K562 (cell line): Measurements from ENCODE around the gene CCR2. TPM values are rescaled to one million over a fixed set of nuclear protein-coding genes. Genes with fewer than 3 reads are reported as not detected.

ENCODE experiments used
- AFF4 ChIP-seq: sonication (generic); formaldehyde crosslinking; IDR thresholded peaks from 2 replicates; pipeline ENCODE4 v1.8.0; 2023; ENCODE audit warnings: mild to moderate bottlenecking, missing genetic modification reagents
- CTCF ChIP-seq, 3 experiments: IDR thresholded peaks in 2 of 3; conservative IDR thresholded peaks in 1 of 3; 2 replicates each; pipeline ENCODE4 v1.5.1; 2011 to 2012; ENCODE audit warnings: low read length in 3 of 3, mild to moderate bottlenecking in 3 of 3, control low read depth in 2 of 3, improper control_type of control experiment in 1 of 3, inconsistent platforms in 1 of 3, low read depth in 1 of 3, mixed read lengths in 1 of 3, moderate library complexity in 1 of 3; ENCODE audit not compliant: insufficient read depth in 2 of 3
- MAZ ChIP-seq, 2 experiments: fragments of 450-650 bp in 1 of 2; sonication (generic) in 1 of 2; formaldehyde crosslinking; IDR thresholded peaks in 1 of 2; conservative IDR thresholded peaks in 1 of 2; 2 replicates each; pipeline versions ENCODE4 v1.4.0 to v1.5.0; 2020; ENCODE audit warnings: mild to moderate bottlenecking in 1 of 2, missing genetic modification reagents in 1 of 2
- SLC30A9 ChIP-seq: fragments of 250-450 bp; sonication (Bioruptor Pico); IDR thresholded peaks from 2 replicates; pipeline ENCODE4 v1.8.0; 2022; ENCODE audit warnings: mild to moderate bottlenecking, moderate library complexity
- SOX6 ChIP-seq: fragments of 450-650 bp; IDR thresholded peaks from 2 replicates; pipeline ENCODE4 v1.6.1; 2014; ENCODE audit warnings: mild to moderate bottlenecking
- STAT5B ChIP-seq: fragments of 250-450 bp; sonication (Bioruptor Pico); IDR thresholded peaks from 2 replicates; pipeline ENCODE4 v1.8.0; 2021; ENCODE audit warnings: mild to moderate bottlenecking, inconsistent platforms
- TSHZ1 ChIP-seq: fragments of 250-450 bp; sonication (Bioruptor Pico); IDR thresholded peaks from 2 replicates; pipeline ENCODE4 v1.4.0; 2020; ENCODE audit warnings: mild to moderate bottlenecking, moderate library complexity
- ZBTB26 ChIP-seq: fragments of 450-650 bp; formaldehyde crosslinking; IDR thresholded peaks from 2 replicates; pipeline ENCODE4 v1.4.0; 2022; ENCODE audit warnings: missing genetic modification characterization
- ZNF175 ChIP-seq: fragments of 200-800 bp; sonication (Bioruptor generic); IDR thresholded peaks from 2 replicates; pipeline ENCODE4 v1.6.1; 2016; ENCODE audit warnings: low read depth, mild to moderate bottlenecking, missing genetic modification characterization, missing compliant biosample characterization
- ZNF431 ChIP-seq: sonication (generic); formaldehyde crosslinking; IDR thresholded peaks from 2 replicates; pipeline ENCODE4 v1.8.0; 2022; ENCODE audit warnings: mild to moderate bottlenecking, missing genetic modification reagents
- polyA plus RNA-seq, 8 experiments: library from polyadenylated mRNA; depleted of rRNA in 4 of 8; stranded (reverse) in 5 of 8; unstranded in 3 of 8; fragments of >200 nt; fragmentation: Nextera tagmentation in 2 of 8; fragmentation: Illumina TruSeq in 1 of 8; extraction: Ambion mirVana in 2 of 8; extraction: Trizol in 1 of 8; gene quantifications; 2 replicates each; pipeline versions ENCODE4 v1.2.1 to v1.2.3, GENCODE V29; 2011 to 2014; ENCODE audit warnings: inconsistent platforms in 1 of 8, missing spikeins in 1 of 8
- total RNA-seq, 7 experiments: library from RNA; depleted of rRNA in 6 of 7; stranded (reverse); fragments of >200 nt in 6 of 7; fragmentation: Illumina TruSeq in 2 of 7; extraction: Trizol in 2 of 7; gene quantifications; 2 replicates each; pipeline versions ENCODE4 v1.2.1 to v1.2.3, GENCODE V29; 2011 to 2021; ENCODE audit warnings: low replicate concordance in 1 of 7
- TF ChIP-seq, protein P1 (sequence below): fragments of 250-450 bp; sonication (Bioruptor Pico); IDR thresholded peaks from 2 replicates; pipeline ENCODE4 v1.5.0; 2021
- TF ChIP-seq, protein P2 (sequence below): fragments of 450-650 bp; formaldehyde crosslinking; IDR thresholded peaks from 2 replicates; pipeline ENCODE4 v1.4.0; 2020; ENCODE audit warnings: mild to moderate bottlenecking, moderate library complexity
- TF ChIP-seq, protein P3 (sequence below): fragments of 450-650 bp; conservative IDR thresholded peaks from 2 replicates; pipeline ENCODE4 v1.6.1; 2016; ENCODE audit warnings: missing genetic modification characterization, low read depth, mild to moderate bottlenecking, missing compliant biosample characterization, moderate library complexity

CCR2 gene
- total and polyA plus RNA-seq, 9 of the 15 experiments (the other 6 are each of a cell fraction or from before 2014, with no cell fraction given), result not detected

- TF ChIP-seq CTCF (IDR thresholded peaks at IDR 0.05 in 2 of 3, conservative IDR thresholded peaks at IDR 0.05 in 1 of 3; ENCODE audit: insufficient read depth in 2 of 3, low read depth in 1 of 3, low read length in 3 of 3) (peak; percentile 36 to 54 (median 44); a peak in 5 of 6 replicates), STAT5B (no peak), SOX6 (no peak), SLC30A9 (CRISPR knock-in tag) (no peak), MAZ (CRISPR knock-in tag; conservative IDR thresholded peaks at IDR 0.05 in 1 of 2, IDR thresholded peaks at IDR 0.05 in 1 of 2) (no peak), ZNF431 (no peak), TSHZ1 (CRISPR knock-in tag) (no peak), ZBTB26 (CRISPR knock-in tag) (no peak), AFF4 (no peak), ZNF175 (CRISPR knock-in tag) (no peak)
- TF ChIP-seq, protein P1, sequence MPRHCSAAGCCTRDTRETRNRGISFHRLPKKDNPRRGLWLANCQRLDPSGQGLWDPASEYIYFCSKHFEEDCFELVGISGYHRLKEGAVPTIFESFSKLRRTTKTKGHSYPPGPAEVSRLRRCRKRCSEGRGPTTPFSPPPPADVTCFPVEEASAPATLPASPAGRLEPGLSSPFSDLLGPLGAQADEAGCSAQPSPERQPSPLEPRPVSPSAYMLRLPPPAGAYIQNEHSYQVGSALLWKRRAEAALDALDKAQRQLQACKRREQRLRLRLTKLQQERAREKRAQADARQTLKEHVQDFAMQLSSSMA, result no peak
- TF ChIP-seq, protein P2, sequence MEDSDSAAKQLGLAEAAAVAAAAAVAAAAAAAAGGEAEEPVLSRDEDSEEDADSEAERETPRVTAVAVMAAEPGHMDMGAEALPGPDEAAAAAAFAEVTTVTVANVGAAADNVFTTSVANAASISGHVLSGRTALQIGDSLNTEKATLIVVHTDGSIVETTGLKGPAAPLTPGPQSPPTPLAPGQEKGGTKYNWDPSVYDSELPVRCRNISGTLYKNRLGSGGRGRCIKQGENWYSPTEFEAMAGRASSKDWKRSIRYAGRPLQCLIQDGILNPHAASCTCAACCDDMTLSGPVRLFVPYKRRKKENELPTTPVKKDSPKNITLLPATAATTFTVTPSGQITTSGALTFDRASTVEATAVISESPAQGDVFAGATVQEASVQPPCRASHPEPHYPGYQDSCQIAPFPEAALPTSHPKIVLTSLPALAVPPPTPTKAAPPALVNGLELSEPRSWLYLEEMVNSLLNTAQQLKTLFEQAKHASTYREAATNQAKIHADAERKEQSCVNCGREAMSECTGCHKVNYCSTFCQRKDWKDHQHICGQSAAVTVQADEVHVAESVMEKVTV (CRISPR knock-in tag), result peak; percentile 53
- TF ChIP-seq, protein P3, sequence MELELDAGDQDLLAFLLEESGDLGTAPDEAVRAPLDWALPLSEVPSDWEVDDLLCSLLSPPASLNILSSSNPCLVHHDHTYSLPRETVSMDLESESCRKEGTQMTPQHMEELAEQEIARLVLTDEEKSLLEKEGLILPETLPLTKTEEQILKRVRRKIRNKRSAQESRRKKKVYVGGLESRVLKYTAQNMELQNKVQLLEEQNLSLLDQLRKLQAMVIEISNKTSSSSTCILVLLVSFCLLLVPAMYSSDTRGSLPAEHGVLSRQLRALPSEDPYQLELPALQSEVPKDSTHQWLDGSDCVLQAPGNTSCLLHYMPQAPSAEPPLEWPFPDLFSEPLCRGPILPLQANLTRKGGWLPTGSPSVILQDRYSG (tag), result no peak
Measured at GRCh38 chr3:46368569-46368968, 14.7 kb downstream of the CCR2 start (continued).
